ENCODE results near the gene CLPTM1.

DNA sequence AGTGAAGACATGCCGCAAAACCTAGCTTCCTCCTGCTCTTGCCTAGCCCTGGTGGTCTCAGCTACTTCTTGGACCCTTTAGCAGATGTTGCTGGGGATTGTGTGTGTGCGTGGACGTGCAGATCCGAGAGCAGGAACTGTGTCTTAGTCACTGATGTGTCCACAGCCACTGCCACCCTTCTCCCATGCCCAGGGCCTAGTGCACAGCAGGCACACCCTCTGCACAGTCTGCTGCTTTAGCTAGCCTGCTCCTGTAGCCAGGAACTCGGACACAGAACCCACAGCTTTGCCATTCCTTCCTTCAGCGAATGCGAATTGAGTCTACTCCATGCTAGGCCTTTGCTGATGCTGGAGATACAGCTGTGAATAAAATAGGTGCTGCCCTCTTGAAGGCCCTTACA, 2.3 kb downstream of the CLPTM1 start:
- TF ChIP-seq CTCF (conservative IDR thresholded peaks at IDR 0.05; ENCODE audit: low read depth, low read length) (no peak), EZH2 (IDR thresholded peaks at IDR 0.05; ENCODE audit: borderline replicate concordance, low read depth, low read length, poor library complexity, severe bottlenecking) (no peak)

All from A673 (cell line).